ENCODE measurements around the gene SLC50A1. TPM values are rescaled to one million over a fixed set of nuclear protein-coding genes. Genes with fewer than 3 reads are reported as not detected.

SLC50A1 gene
- total and polyA plus RNA-seq, 9 of the 15 experiments (the other 6 are each of a cell fraction or from before 2014, with no cell fraction given) = 46.5 to 132 (median 91.9) TPM

- TF ChIP-seq HCFC1 (IDR thresholded peaks at IDR 0.05; ENCODE audit: low read depth, low read length) = peak; percentile 38; the same call in 1 of the 2 replicates
- TF ChIP-seq TAF1 (IDR thresholded peaks at IDR 0.05; ENCODE audit: control insufficient read depth, extremely low read depth, insufficient read depth, low read length, severe bottlenecking) = peak; percentile 71
- TF ChIP-seq ZNF57 (CRISPR knock-in tag; IDR thresholded peaks at IDR 0.05) = no peak
- no peak for TF ChIP-seq ZNF561 (CRISPR knock-in tag; conservative IDR thresholded peaks at IDR 0.05)
- peak; percentile 89 for TF ChIP-seq GTF2E2 (tag; IDR thresholded peaks at IDR 0.05)
- no peak for TF ChIP-seq ZKSCAN3 (CRISPR knock-in tag; IDR thresholded peaks at IDR 0.05)
- TF ChIP-seq IFI16 (CRISPR knock-in tag; IDR thresholded peaks at IDR 0.05) = no peak
- TF ChIP-seq VEZF1 (CRISPR knock-in tag; IDR thresholded peaks at IDR 0.05) = peak; percentile 49; the same call in 1 of the 2 replicates
- peak; percentile 84 for TF ChIP-seq GABPB1 (CRISPR knock-in tag; IDR thresholded peaks at IDR 0.05)
- TF ChIP-seq THRAP3 (IDR thresholded peaks at IDR 0.05; ENCODE audit: borderline replicate concordance) = peak; percentile 55; the same call in 1 of the 2 replicates
- peak; percentile 67 for TF ChIP-seq CXXC5 (CRISPR knock-in tag; IDR thresholded peaks at IDR 0.05)
- no peak for TF ChIP-seq SPI1 (IDR thresholded peaks at IDR 0.05; ENCODE audit: borderline replicate concordance, low read depth, low read length)
- 0 out of 2 replicates have a peak, but pooled peaks have one; percentile 22 for TF ChIP-seq E2F1 (CRISPR knock-in tag; IDR thresholded peaks at IDR 0.05)
- no peak for TF ChIP-seq ZNF76 (CRISPR knock-in tag; IDR thresholded peaks at IDR 0.05; ENCODE audit: borderline replicate concordance)
- TF ChIP-seq POLR2G (IDR thresholded peaks at IDR 0.05; ENCODE audit: low read depth, low read length) = peak; percentile 92
- TF ChIP-seq U2AF2 (optimal IDR thresholded peaks at IDR 0.05; ENCODE audit: low read depth, low read length) = no peak
- TF ChIP-seq KDM5B (IDR thresholded peaks at IDR 0.05; ENCODE audit: insufficient replicate concordance, low read depth, low read length) = peak; percentile 78
- TF ChIP-seq ZNF324 (CRISPR knock-in tag; IDR thresholded peaks at IDR 0.05) = no peak
- peak; percentile 19; the same call in 1 of the 2 replicates for TF ChIP-seq DEAF1 (CRISPR knock-in tag; IDR thresholded peaks at IDR 0.05)
- TF ChIP-seq HNRNPLL (IDR thresholded peaks at IDR 0.05; ENCODE audit: low read depth, low read length, poor library complexity, severe bottlenecking) = peak; percentile 97
- no peak for TF ChIP-seq ELK3 (CRISPR knock-in tag; IDR thresholded peaks at IDR 0.05)
- TF ChIP-seq NCOA6 (IDR thresholded peaks at IDR 0.05) = 0 out of 2 replicates have a peak, but pooled peaks have one; percentile 16
- 0 out of 2 replicates have a peak, but pooled peaks have one; percentile 47 for TF ChIP-seq TOE1 (IDR thresholded peaks at IDR 0.05; ENCODE audit: borderline replicate concordance)
- TF ChIP-seq TOE1 (CRISPR knock-in tag; IDR thresholded peaks at IDR 0.05; ENCODE audit: borderline replicate concordance, low read depth) = no peak
Observed at GRCh38 chr1:155135415-155136028, at the start of gene SLC50A1 (continued).

Measured in K562 (cell line).